ENCODE results near the gene MGAT4C. TPM values are rescaled to one million over a fixed set of nuclear protein-coding genes. Genes with fewer than 3 reads are reported as not detected.

MGAT4C gene
- total and polyA plus RNA-seq, 2 of the 8 experiments (the other 6 are each of a cell fraction or from before 2014, with no cell fraction given) = 1.6 to 2.5 TPM

DNA sequence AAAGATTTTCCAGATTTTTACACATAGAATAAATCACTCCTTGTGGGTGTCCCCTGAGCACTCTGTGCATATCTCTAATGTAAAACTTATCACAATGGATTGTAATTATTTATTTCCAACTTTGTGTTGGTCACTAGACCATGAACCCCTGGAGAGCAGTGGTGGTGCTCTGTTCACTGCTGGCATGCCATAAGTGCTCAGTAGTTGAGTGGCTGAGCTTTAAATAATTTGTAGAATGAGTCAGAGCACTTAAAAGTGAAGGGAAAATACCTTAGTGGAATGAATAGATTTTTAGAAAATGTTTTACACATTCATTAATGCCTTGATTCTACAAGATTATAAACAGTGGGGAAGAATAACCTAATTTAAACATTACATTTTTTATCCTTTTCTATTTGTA lies 6.3 kb downstream of the MGAT4C start:
- Histone ChIP-seq H3K27ac (ENCODE audit: low read depth, low read length) (no peak overlapping the region), H3K4me1 (replicated peaks in 1 of 4; ENCODE audit: control insufficient read depth in 3 of 4, insufficient read depth in 4 of 4, low read length in 3 of 4) (no peaks in the 10 kb centered on the region)
- TF ChIP-seq CHD1 (IDR thresholded peaks at IDR 0.05; ENCODE audit: low read depth, low read length) (no peak), RFX5 (IDR thresholded peaks at IDR 0.05; ENCODE audit: borderline replicate concordance, low read depth, low read length) (no peak), POLR2AphosphoS5 (IDR thresholded peaks at IDR 0.05; ENCODE audit: low read depth, low read length) (no peak), CEBPB (IDR thresholded peaks at IDR 0.05; ENCODE audit: low read depth, low read length) (no peak), GTF2F1 (IDR thresholded peaks at IDR 0.05; ENCODE audit: borderline replicate concordance, low read depth, low read length) (no peak), SIX5 (IDR thresholded peaks at IDR 0.05; ENCODE audit: low read depth, low read length) (no peak), GABPA (IDR thresholded peaks at IDR 0.05; ENCODE audit: borderline replicate concordance, insufficient read depth, low read length) (no peak), BRCA1 (IDR thresholded peaks at IDR 0.05; ENCODE audit: low read depth, low read length) (no peak), CBX8 (IDR thresholded peaks at IDR 0.05; ENCODE audit: borderline replicate concordance, low read depth, low read length) (no peak), CTBP2 (IDR thresholded peaks at IDR 0.05; ENCODE audit: borderline replicate concordance, insufficient read depth, insufficient read length, low read length) (no peak), MAFK (IDR thresholded peaks at IDR 0.05; ENCODE audit: low read depth, low read length) (no peak), KDM4A (IDR thresholded peaks at IDR 0.05; ENCODE audit: low read depth, low read length, severe bottlenecking) (no peak), NRF1 (IDR thresholded peaks at IDR 0.05; ENCODE audit: low read depth, low read length) (no peak), FOSL1 (IDR thresholded peaks at IDR 0.05; ENCODE audit: insufficient read depth, low read depth, low read length) (no peak), SRF (IDR thresholded peaks at IDR 0.05; ENCODE audit: low read depth, low read length) (no peak), ASH2L (IDR thresholded peaks at IDR 0.05; ENCODE audit: low read length) (no peak)
- TF ChIP-seq, protein P1, sequence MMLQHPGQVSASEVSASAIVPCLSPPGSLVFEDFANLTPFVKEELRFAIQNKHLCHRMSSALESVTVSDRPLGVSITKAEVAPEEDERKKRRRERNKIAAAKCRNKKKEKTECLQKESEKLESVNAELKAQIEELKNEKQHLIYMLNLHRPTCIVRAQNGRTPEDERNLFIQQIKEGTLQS (IDR thresholded peaks at IDR 0.05; ENCODE audit: insufficient read depth, low read depth, low read length) = no peak

More for the DNA sequence above, 6.3 kb downstream of the MGAT4C start:
- FAIRE-seq (no peak), DNase-seq (ENCODE audit: low read depth in 1 of 2, low spot score in 2 of 2) (no peak)
- no peaks in the 10 kb centered on the region for H4K20me1 ChIP-seq (replicated peaks in 1 of 2; ENCODE audit: control insufficient read depth in 1 of 2, insufficient read depth in 2 of 2, low read length in 2 of 2)
- H3K18ac ChIP-seq (ENCODE audit: extremely low read depth, low read length) = no peak overlapping the region
- H4K8ac ChIP-seq (ENCODE audit: extremely low read depth, insufficient read depth, low read length) = no peak overlapping the region
- H3K56ac ChIP-seq (replicated peaks; ENCODE audit: insufficient read length, low read depth, low read length) = no peak overlapping the region
- H2BK120ac ChIP-seq (replicated peaks; ENCODE audit: low read depth, low read length) = no peak overlapping the region
- no peak overlapping the region for H2BK12ac ChIP-seq (ENCODE audit: low read depth, low read length)
- H2BK5ac ChIP-seq (ENCODE audit: low read depth, low read length) = no peak overlapping the region
- no peak overlapping the region for H3K9ac ChIP-seq (replicated peaks in 1 of 4; ENCODE audit: extremely low read depth in 1 of 4, low read depth in 3 of 4, low read length in 3 of 4)
- no peak overlapping the region for H2BK15ac ChIP-seq (ENCODE audit: low read length)
- H3K23ac ChIP-seq (ENCODE audit: insufficient read length) = no peak overlapping the region
- no peak overlapping the region for H3K4me2 ChIP-seq (ENCODE audit: insufficient read depth in 1 of 2, low read depth in 2 of 2, low read length in 2 of 2)
- H3K4me3 ChIP-seq (ENCODE audit: extremely low read depth in 1 of 4, insufficient read depth in 2 of 4, low read depth in 3 of 4, low read length in 4 of 4) = no peak overlapping the region
- no peaks in the 10 kb centered on the region for H3K36me3 ChIP-seq (ENCODE audit: control insufficient read depth in 2 of 4, insufficient read depth in 4 of 4, low read length in 3 of 4)
- H2BK20ac ChIP-seq (ENCODE audit: low read length) = no peak overlapping the region
- H3K79me1 ChIP-seq (ENCODE audit: low read depth, low read length) = no peaks in the 10 kb centered on the region
- no peaks in the 10 kb centered on the region for H3K9me3 ChIP-seq (ENCODE audit: insufficient read depth in 2 of 2, low read depth in 1 of 2, low read length in 1 of 2)
- H3K27me3 ChIP-seq (replicated peaks in 1 of 4; ENCODE audit: control insufficient read depth in 3 of 4, extremely low read depth in 1 of 4, insufficient read depth in 3 of 4, low read length in 3 of 4) = no peaks in the 10 kb centered on the region
- no peak overlapping the region for H2AK5ac ChIP-seq (ENCODE audit: low read depth, low read length)
- H3K14ac ChIP-seq (ENCODE audit: insufficient read length) = no peak overlapping the region
- H2AFZ ChIP-seq (ENCODE audit: low read length) = no peak overlapping the region
- no peaks in the 10 kb centered on the region for H3K79me2 ChIP-seq (ENCODE audit: control insufficient read depth in 1 of 2, insufficient read depth in 2 of 2, low read length in 2 of 2)
- H4K5ac ChIP-seq (ENCODE audit: insufficient read length, low read depth, low read length) = no peak overlapping the region
- CTCF ChIA-PET (ENCODE audit: partially characterized antibody) = no interaction called here
- H3K23me2 ChIP-seq (ENCODE audit: low read depth, low read length) = no peaks in the 10 kb centered on the region; the same call in 1 of the 2 replicates
- POLR2A ChIA-PET (ENCODE audit: partially characterized antibody) = no interaction called here
- no peak overlapping the region for H4K91ac ChIP-seq (replicated peaks; ENCODE audit: insufficient read length, low read length)
- no peak overlapping the region for H3K4ac ChIP-seq (replicated peaks; ENCODE audit: insufficient read length, low read depth, low read length)

Data from H1 (cell line).